Measurements from ENCODE around the gene CASS4.

- no peak for TF ChIP-seq CTCF (conservative IDR thresholded peaks at IDR 0.05; ENCODE audit: low read depth, low read length)
- no peak for TF ChIP-seq EZH2 (IDR thresholded peaks at IDR 0.05; ENCODE audit: borderline replicate concordance, low read depth, low read length, poor library complexity, severe bottlenecking)
Measured at GRCh38 chr20:56442389-56443365, 30.6 kb downstream of the CASS4 start.
